Psoas muscle (tissue), 8 donors: ENCODE measurements around the gene ZBP1. TPM values are rescaled to one million over a fixed set of nuclear protein-coding genes. Genes with fewer than 3 reads are reported as not detected.

ENCODE experiments used
- ATAC-seq, 4 donors: fragments of 200-7000 bp; cut with Tn5 transposase; one replicate each; pipeline ENCODE4 v1.9.1; 2020; ENCODE audit warnings: moderate library complexity in 3 of 4, mild to moderate bottlenecking in 2 of 4
- DNase-seq, 2 donors: peaks; one replicate each; pipeline ENCODE4 v3.0.0-alpha.2; 2020
- H3K27ac ChIP-seq: fragments of 200-600 bp; one replicate; pipeline ENCODE4 v1.8.0; 2022
- H3K27me3 ChIP-seq, 3 donors: fragments of 200-600 bp in 1 of 3; one replicate each; pipeline versions ENCODE4 v1.6.1 to v1.8.0; 2013 to 2022; ENCODE audit warnings: low read length in 2 of 3, mild to moderate bottlenecking in 2 of 3, moderate library complexity in 1 of 3; ENCODE audit not compliant: insufficient read depth in 3 of 3
- H3K36me3 ChIP-seq, 2 donors: fragments of 200-600 bp in 1 of 2; one replicate each; pipeline versions ENCODE4 v1.6.1 to v1.8.0; 2013 to 2022; ENCODE audit warnings: low read depth in 1 of 2, mild to moderate bottlenecking in 1 of 2, moderate library complexity in 1 of 2; ENCODE audit not compliant: insufficient read depth in 1 of 2
- H3K4me1 ChIP-seq: fragments of 200-600 bp; one replicate; pipeline ENCODE4 v1.8.0; 2022
- H3K4me3 ChIP-seq: fragments of 200-600 bp; one replicate; pipeline ENCODE4 v1.8.0; 2022; ENCODE audit warnings: mild to moderate bottlenecking
- H3K9me3 ChIP-seq: fragments of 200-600 bp; one replicate; pipeline ENCODE4 v1.8.0; 2022
- CTCF ChIP-seq: fragments of 200-600 bp; IDR thresholded peaks from one replicate; pipeline ENCODE4 v1.8.0; 2022; ENCODE audit warnings: antibody characterized with exemption
- WGBS, 3 donors: extraction: QIAGEN DNeasy Blood & Tissue Kit; methylation state at CpG; one replicate each; pipeline versions ENCODE4 v1.1.6 to v1.1.7; 2013; 5-methylcytosine and 5-hydroxymethylcytosine counted together
- intact Hi-C, 2 donors: fragments of 100-400 bp; cut with DNase I; formaldehyde crosslinking; loops; one replicate each; pipeline versions ENCODE4 v1.11.0 to v1.14.2; 2022
- polyA plus RNA-seq, 3 donors: library from polyadenylated mRNA; stranded (reverse); fragments of 200-250 nt; gene quantifications; one replicate each; pipeline ENCODE4 v1.2.3, GENCODE V29; 2013
- total RNA-seq, 4 donors: library from RNA; stranded (reverse); fragmentation: NEBNext Ultra II Directional in 2 of 4; extraction: Animal tissue kit (Norgen Biotek cat#: 25700) in 2 of 4; gene quantifications; one replicate each; pipeline versions ENCODE4 v1.2.1 to v1.2.4, GENCODE V29; 2021 to 2023
- donor health status: healthy with polysubstance abuse.
- donor health status: DM: no; HTN: no; CAD: no; lungs with moderate emphysema.
- donor health status: Bipolar disorder and iron deficiency.
- donor health status: healthy.
- donor health status: DM: yes; HTN: yes; CAD: no.
- donor health status: DM: no; HTN: no; CAD: no.
- donor health status: DM: no; HTN: no; CAD: no.
- donor health status: DM: yes; HTN: yes; CAD: no.

Gene ZBP1
- total and polyA plus RNA-seq, 7 donors, result 0.07 to 0.50 (median 0.20) TPM; not detected in 2

GRCh38 chr20:57647933-57648785 is 27.9 kb upstream of the ZBP1 start:
- DNase-seq (no peak), ATAC-seq (no peak)
- Histone ChIP-seq H3K4me1 (no peaks in the 10 kb centered on the region), H3K4me3 (no peak overlapping the region), H3K27ac (no peak overlapping the region), H3K27me3 (no peaks in the 10 kb centered on the region), H3K36me3 (peaks cover 0 to 25% of the 10 kb centered on the region in 2 donors), H3K9me3 (no peaks in the 10 kb centered on the region)
- TF ChIP-seq CTCF, result no peak
- 84 to 85% (median 85%) methylated on average over 23 of the region's 23 CpGs for WGBS, 3 donors
- intact Hi-C loops, result no loop called here

- DNase-seq (no peak), ATAC-seq (no peak)
- TF ChIP-seq CTCF, result no peak
- Histone ChIP-seq H3K27me3 (no peaks in the 10 kb centered on the region), H3K9me3 (no peaks in the 10 kb centered on the region), H3K4me1 (no peaks in the 10 kb centered on the region), H3K4me3 (no peak overlapping the region), H3K27ac (no peak overlapping the region), H3K36me3 (peaks cover 0 to 21% of the 10 kb centered on the region in 2 donors)
- 69 to 77% (median 76%) methylated on average over 12 of the region's 12 CpGs for WGBS, 3 donors
- intact Hi-C loops, result no loop called here
Measured at GRCh38 chr20:57647006-57647932, 27.0 kb upstream of the ZBP1 start.

- Histone ChIP-seq H3K4me1 (no peaks in the 10 kb centered on the region), H3K27ac (no peak overlapping the region), H3K36me3 (no peaks in the 10 kb centered on the region), H3K4me3 (no peak overlapping the region), H3K27me3 (peaks cover 0 to 6% (median 0%) of the 10 kb centered on the region in 3 donors), H3K9me3 (no peaks in the 10 kb centered on the region)
- DNase-seq (no peak), ATAC-seq (no peak)
- no peak for TF ChIP-seq CTCF
- whole genome bisulfite sequencing, 3 donors, result 92 to 93% (median 92%) methylated on average over 5 of the region's 5 CpGs
- intact Hi-C loops, result no loop called here
Measured at GRCh38 chr20:57638895-57639236, 18.6 kb upstream of the ZBP1 start.

GRCh38 chr20:57638173-57638894 is 18.1 kb upstream of the ZBP1 start:
- DNase-seq, result no peak
- Histone ChIP-seq H3K27me3 (peaks cover 0 to 6% (median 0%) of the 10 kb centered on the region in 3 donors), H3K4me3 (no peak overlapping the region), H3K27ac (no peak overlapping the region), H3K4me1 (no peaks in the 10 kb centered on the region), H3K9me3 (no peaks in the 10 kb centered on the region), H3K36me3 (no peaks in the 10 kb centered on the region)
- 59 to 72% (median 64%) methylated on average over 7 of the region's 7 CpGs for WGBS, 3 donors
- no peak for ATAC-seq
- TF ChIP-seq CTCF, result no peak
- intact Hi-C loops, result no loop called here
